MM.1S (cell line): ENCODE results near the gene CACNA2D1.

Experiments
- CTCF ChIP-seq: fragments of 300-600 bp; sonication (generic); IDR thresholded peaks from 2 replicates; pipeline ENCODE4 v1.5.1; 2016; ENCODE audit warnings: antibody characterized with exemption, low read length, mixed read lengths
- EZH2 ChIP-seq: fragments of 300-600 bp; sonication (generic); optimal IDR thresholded peaks from 2 replicates; pipeline ENCODE3; 2017; ENCODE audit warnings: low read depth, mild to moderate bottlenecking, antibody characterized with exemption, low read length, mixed read lengths
- EZH2phosphoT487 ChIP-seq: fragments of 300-600 bp; sonication (generic); IDR thresholded peaks from 2 replicates; pipeline ENCODE4 v1.6.1; 2018; ENCODE audit warnings: antibody characterized with exemption, low read length

- TF ChIP-seq CTCF (no peak), EZH2 (no peak), EZH2phosphoT487 (no peak)
Measured at GRCh38 chr7:82450759-82451158, 7.2 kb upstream of the CACNA2D1 start.
